HG02884 (cell line): ENCODE data around the gene NPEPL1.
A peak's percentile ranks its signal among the peaks of the same experiment; 100 is the strongest.

ENCODE experiments used
- ATAC-seq: cut with Tn5 transposase; IDR thresholded peaks from one replicate; pipeline ENCODE4 v1.9.1; 2021; ENCODE audit warnings: mild to moderate bottlenecking, moderate library complexity; ENCODE audit not compliant: unreplicated experiment

Gene NPEPL1

GRCh38 chr20:58682656-58683531, 9.7 kb upstream of the NPEPL1 start:
- ATAC-seq: no peak

GRCh38 chr20:58684291-58684690, 8.3 kb upstream of the NPEPL1 start:
- no peak for ATAC-seq

GRCh38 chr20:58685988-58686387, 6.6 kb upstream of the NPEPL1 start:
- no peak for ATAC-seq

GRCh38 chr20:58688414-58688813, 4.2 kb upstream of the NPEPL1 start:
- no peak for ATAC-seq

- no peak for ATAC-seq
Observed at GRCh38 chr20:58688840-58689239, 3.8 kb upstream of the NPEPL1 start.

GRCh38 chr20:58690396-58691135, 2.0 kb upstream of the NPEPL1 start:
- no peak for ATAC-seq

- ATAC-seq: no peak
Observed at GRCh38 chr20:58691773-58692578, 624 bp upstream of the NPEPL1 start.

- peak; percentile 32 for ATAC-seq
Observed at GRCh38 chr20:58693226-58694006, 816 bp downstream of the NPEPL1 start.

- ATAC-seq: no peak
Observed at GRCh38 chr20:58694241-58695083, 1.9 kb downstream of the NPEPL1 start.

GRCh38 chr20:58695084-58695722, 2.6 kb downstream of the NPEPL1 start:
- ATAC-seq: no peak

GRCh38 chr20:58695895-58696375, 3.3 kb downstream of the NPEPL1 start:
- no peak for ATAC-seq

GRCh38 chr20:58696411-58696961, 3.9 kb downstream of the NPEPL1 start:
- ATAC-seq: no peak

- no peak for ATAC-seq
Observed at GRCh38 chr20:58697201-58697866, 4.7 kb downstream of the NPEPL1 start.

GRCh38 chr20:58697867-58698703, 5.5 kb downstream of the NPEPL1 start:
- ATAC-seq: no peak

GRCh38 chr20:58698741-58699622, 6.4 kb downstream of the NPEPL1 start:
- ATAC-seq: no peak

GRCh38 chr20:58699623-58700107, 7.1 kb downstream of the NPEPL1 start:
- ATAC-seq: no peak
